Spleen (tissue), 7 donors: ENCODE results near the gene PPM1H.

ENCODE experiments used
- CTCF ChIP-seq, 11 experiments: fragments of 200-600 bp in 7 of 11; fragments of 450-650 bp in 4 of 11; sonication (generic) in 4 of 11; IDR thresholded peaks in 8 of 11; conservative IDR thresholded peaks in 3 of 11; 1 replicate in 7 of 11; 2 replicates in 4 of 11; pipeline versions ENCODE4 v1.4.0 to v1.8.0; 2016 to 2021; ENCODE audit warnings: antibody characterized with exemption in 11 of 11, inconsistent platforms in 4 of 11, mild to moderate bottlenecking in 1 of 11
- POLR2A ChIP-seq, 3 donors: fragments of 450-650 bp; IDR thresholded peaks; one replicate each; pipeline ENCODE4 v1.5.1; 2017; ENCODE audit warnings: antibody characterized with exemption in 3 of 3, mild to moderate bottlenecking in 1 of 3
- donor health status: DM: no; HTN: no; CAD: no; lungs with moderate emphysema.
- donor health status: DM: no; HTN: no; CAD: no.
- donor health status: DM: no; HTN: no; CAD: no.

- no peak for TF ChIP-seq CTCF (IDR thresholded peaks at IDR 0.05 in 8 of 11, conservative IDR thresholded peaks at IDR 0.05 in 3 of 11)
- TF ChIP-seq POLR2A (IDR thresholded peaks at IDR 0.05), result no peak
Observed at GRCh38 chr12:62647586-62647985, 287.4 kb downstream of the PPM1H start.
